Transverse colon (tissue), 4 donors: Measurements from ENCODE around the gene WDFY3. TPM values are rescaled to one million over a fixed set of nuclear protein-coding genes. Genes with fewer than 3 reads are reported as not detected.

Experiments
- DNase-seq: peaks from one replicate; pipeline ENCODE4 v3.0.0-alpha.2; 2019
- H3K27ac ChIP-seq, 4 donors: fragments of 200-600 bp; sonication (generic); 2 replicates each; pipeline ENCODE4 v1.5.1; 2016 to 2018; ENCODE audit warnings: inconsistent platforms in 4 of 4
- H3K27me3 ChIP-seq: fragments of 200-600 bp; sonication (generic); 2 replicates; pipeline ENCODE4 v1.5.1; 2017; ENCODE audit warnings: inconsistent platforms
- H3K36me3 ChIP-seq, 4 donors: fragments of 200-600 bp; sonication (generic); 2 replicates each; pipeline ENCODE4 v1.5.1; 2017 to 2019; ENCODE audit warnings: inconsistent platforms in 4 of 4
- H3K4me1 ChIP-seq, 4 donors: fragments of 200-600 bp; sonication (generic); 2 replicates each; pipeline ENCODE4 v1.5.1; 2017 to 2020; ENCODE audit warnings: inconsistent platforms in 4 of 4
- H3K4me3 ChIP-seq, 4 donors: fragments of 200-600 bp; sonication (generic); 1 replicate in 1 of 4; 2 replicates in 3 of 4; pipeline versions ENCODE4 v1.5.1 to v1.6.1; 2017 to 2019; ENCODE audit warnings: inconsistent platforms in 4 of 4
- H3K9me3 ChIP-seq, 2 donors: fragments of 200-600 bp; sonication (generic); 2 replicates each; pipeline ENCODE4 v1.5.1; 2017 to 2019; ENCODE audit warnings: inconsistent platforms in 2 of 2
- CTCF ChIP-seq, 5 experiments: fragments of 200-600 bp in 3 of 5; fragments of 450-650 bp in 2 of 5; sonication (generic) in 3 of 5; IDR thresholded peaks; 1 replicate in 2 of 5; 2 replicates in 3 of 5; pipeline ENCODE4 v1.5.1; 2016 to 2017; ENCODE audit warnings: antibody characterized with exemption in 5 of 5, inconsistent platforms in 3 of 5, mild to moderate bottlenecking in 2 of 5, moderate library complexity in 1 of 5
- EP300 ChIP-seq: sonication (generic); formaldehyde crosslinking; IDR thresholded peaks from one replicate; pipeline ENCODE4 v1.6.1; 2017; ENCODE audit warnings: antibody characterized with exemption, low read depth
- POLR2A ChIP-seq: fragments of 450-650 bp; IDR thresholded peaks from one replicate; pipeline ENCODE4 v1.6.1; 2016; ENCODE audit warnings: antibody characterized with exemption, mild to moderate bottlenecking, moderate library complexity
- POLR2AphosphoS5 ChIP-seq, 3 donors: sonication (generic); formaldehyde crosslinking; IDR thresholded peaks; one replicate each; pipeline ENCODE4 v1.6.1; 2016; ENCODE audit warnings: antibody characterized with exemption in 3 of 3
- WGBS, 2 donors: methylation state at CpG; one replicate each; pipeline ENCODE4 v1.1.5; 2018; ENCODE audit warnings: low coverage in 1 of 2; 5-methylcytosine and 5-hydroxymethylcytosine counted together
- in situ Hi-C, 4 donors: fragments of 200-750 bp; cut with MboI; loops; one replicate each; pipeline versions ENCODE4 v1.15.0 to v1.15.1; 2017; ENCODE audit warnings: low sequenced_read_pairs in 3 of 4, low pct_ligation_motif_present in 1 of 4, low pct_unique_long_range_greater_than_20kb in 1 of 4
- intact Hi-C: fragments of 100-400 bp; cut with DNase I; formaldehyde crosslinking; loops from one replicate; pipeline ENCODE4 v1.15.1; 2023; ENCODE audit warnings: low total_unique reads
- total RNA-seq, 4 donors: library from RNA; depleted of rRNA; stranded (reverse); fragments of >200 nt; gene quantifications; one replicate each; pipeline ENCODE4 v1.1.0, GENCODE V29; 2016

The WDFY3 gene
- total RNA-seq, 4 donors from 2014 or later, result 58.8 to 449 (median 69.2) TPM

DNA sequence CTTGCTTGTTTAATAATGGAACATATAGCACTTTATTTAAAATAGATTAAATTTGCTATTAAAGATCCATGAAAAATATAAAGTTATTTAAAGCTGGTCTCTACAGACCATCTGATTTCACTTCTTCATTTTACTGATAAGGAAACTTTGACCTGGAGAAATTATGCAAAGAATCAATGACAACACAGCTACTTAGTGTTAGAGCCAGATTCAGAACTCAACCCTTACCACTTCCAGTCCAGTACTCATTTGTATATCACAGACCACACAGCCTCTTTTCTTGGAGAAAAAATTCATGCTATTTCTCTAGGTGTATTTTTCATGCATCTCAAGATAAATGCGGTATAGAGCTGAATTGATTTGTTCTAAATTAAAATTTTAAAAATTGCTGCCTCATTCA is 34.0 kb downstream of the WDFY3 start:
- no peak for DNase-seq
- Histone ChIP-seq H3K36me3 (peaks cover 0 to 4% (median 0%) of the 10 kb centered on the region in 4 donors), H3K9me3 (no peaks in the 10 kb centered on the region), H3K27ac (no peak overlapping the region), H3K27me3 (no peaks in the 10 kb centered on the region), H3K4me1 (peaks cover 0 to 4% (median 0%) of the 10 kb centered on the region in 4 donors), H3K4me3 (no peak overlapping the region)
- TF ChIP-seq CTCF (IDR thresholded peaks at IDR 0.05) (no peak), EP300 (no peak), POLR2A (no peak), POLR2AphosphoS5 (IDR thresholded peaks at IDR 0.05) (no peak)
- intact Hi-C loops, result no loop called here
- in situ Hi-C loops, result no loop called here
- 83 to 89% methylated on average over 1 of the region's 1 CpG for whole genome bisulfite sequencing, 2 donors

DNA sequence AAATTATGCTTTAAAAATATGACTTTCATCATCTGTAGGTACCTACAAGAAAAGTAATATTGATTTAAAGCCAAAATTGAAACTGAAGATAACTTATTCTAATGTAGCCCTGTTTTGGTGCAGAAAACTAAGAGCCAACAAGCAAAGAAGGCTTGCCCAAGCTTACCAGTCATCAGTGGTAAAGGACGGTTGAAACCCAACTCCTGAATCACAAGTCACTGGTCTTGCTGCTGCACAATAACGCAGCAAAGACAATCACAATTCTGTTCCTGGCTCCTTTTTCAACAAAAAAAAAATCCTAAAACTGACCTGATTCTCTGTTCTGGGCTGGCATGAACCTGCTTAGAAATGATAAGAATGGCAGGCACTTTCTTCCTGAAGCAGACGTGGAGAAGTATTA is 34.5 kb downstream of the WDFY3 start:
- Histone ChIP-seq H3K9me3 (no peaks in the 10 kb centered on the region), H3K36me3 (peaks cover 0 to 4% (median 0%) of the 10 kb centered on the region in 4 donors), H3K4me1 (no peaks in the 10 kb centered on the region), H3K27ac (no peak overlapping the region), H3K4me3 (no peak overlapping the region), H3K27me3 (no peaks in the 10 kb centered on the region)
- TF ChIP-seq CTCF (IDR thresholded peaks at IDR 0.05) (no peak), POLR2A (no peak), EP300 (no peak), POLR2AphosphoS5 (IDR thresholded peaks at IDR 0.05) (no peak)
- no peak for DNase-seq
- in situ Hi-C loops (no loop called here), intact Hi-C loops (no loop called here)
- WGBS, 2 donors, result 78 to 97% methylated on average over 3 of the region's 3 CpGs

- no peaks in the 10 kb centered on the region for H3K9me3 ChIP-seq
- in situ Hi-C loops, result no loop called here
- H3K4me3 ChIP-seq, result no peak overlapping the region
- intact Hi-C loops, result no loop called here
- WGBS, 2 donors, result 90 to 92% methylated on average over 2 of the region's 2 CpGs
- peaks cover 0 to 4% (median 0%) of the 10 kb centered on the region in 4 donors for H3K36me3 ChIP-seq
- no peaks in the 10 kb centered on the region for H3K4me1 ChIP-seq
- TF ChIP-seq POLR2A (no peak), POLR2AphosphoS5 (IDR thresholded peaks at IDR 0.05) (no peak)
- H3K27ac ChIP-seq, result no peak overlapping the region
- H3K27me3 ChIP-seq, result no peaks in the 10 kb centered on the region
- DNase-seq, result no peak
These were observed 35.2 kb downstream of the WDFY3 start for GRCh38 chr4:84931274-84931673.

DNA sequence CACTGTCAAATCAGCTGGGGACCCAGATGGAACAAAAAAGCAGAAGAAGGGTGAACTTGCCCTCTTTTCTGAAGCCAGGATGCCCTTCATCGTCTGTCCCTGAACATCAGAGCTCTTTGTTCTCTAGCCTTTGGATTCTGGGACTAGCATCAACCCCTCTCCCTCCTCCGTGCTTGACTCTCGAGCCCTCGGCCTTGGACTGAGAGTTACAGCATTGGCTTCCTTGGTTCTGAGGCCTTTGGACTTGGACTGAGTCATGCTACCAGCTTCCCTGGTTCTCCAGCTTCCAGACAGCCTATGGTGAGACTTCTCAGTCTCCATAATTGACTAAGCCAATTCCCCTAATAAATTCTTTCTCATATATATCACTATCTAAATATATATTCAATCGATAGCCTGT is 38.4 kb downstream of the WDFY3 start:
- H3K27me3 ChIP-seq, result no peaks in the 10 kb centered on the region
- H3K36me3 ChIP-seq, result peaks cover 0 to 4% (median 0%) of the 10 kb centered on the region in 4 donors
- H3K27ac ChIP-seq, result no peak overlapping the region
- in situ Hi-C loops (no loop called here), intact Hi-C loops (no loop called here)
- DNase-seq, result no peak
- no peak overlapping the region for H3K4me3 ChIP-seq
- TF ChIP-seq POLR2A, result no peak
- TF ChIP-seq EP300, result no peak
- TF ChIP-seq POLR2AphosphoS5 (IDR thresholded peaks at IDR 0.05), result no peak
- TF ChIP-seq CTCF (IDR thresholded peaks at IDR 0.05), result no peak
- H3K4me1 ChIP-seq, result peaks cover 0 to 10% (median 0%) of the 10 kb centered on the region in 4 donors
- no peaks in the 10 kb centered on the region for H3K9me3 ChIP-seq
- WGBS, 2 donors, result 90 to 96% methylated on average over 2 to 5 of the region's 5 CpGs

GRCh38 chr4:84927428-84927827 is 39.1 kb downstream of the WDFY3 start:
- intact Hi-C loops, result no loop called here
- Histone ChIP-seq H3K27ac (no peak overlapping the region), H3K4me3 (no peak overlapping the region), H3K4me1 (peaks cover 0 to 10% (median 0%) of the 10 kb centered on the region in 4 donors), H3K36me3 (peaks cover 0 to 4% (median 0%) of the 10 kb centered on the region in 4 donors), H3K9me3 (no peaks in the 10 kb centered on the region), H3K27me3 (no peaks in the 10 kb centered on the region)
- TF ChIP-seq CTCF (IDR thresholded peaks at IDR 0.05) (no peak), EP300 (no peak), POLR2A (no peak), POLR2AphosphoS5 (IDR thresholded peaks at IDR 0.05) (no peak)
- 83 to 88% methylated on average over 2 of the region's 2 CpGs for WGBS, 2 donors
- DNase-seq, result no peak
- in situ Hi-C loops, result no loop called here
